HUES64 (cell line): ENCODE measurements around the gene NPHP3. TPM values are rescaled to one million over a fixed set of nuclear protein-coding genes. Genes with fewer than 3 reads are reported as not detected.
"Not testable (repeated sequence)": the region's sequence is repeated elsewhere in the genome, so short reads cannot be mapped to it uniquely, and the experiment has no call there.

ENCODE experiments used
- H3K27ac ChIP-seq: 2 replicates; pipeline ENCODE4 v1.7.0; 2013; ENCODE audit warnings: low read depth, low read length, inconsistent platforms
- H3K27me3 ChIP-seq: 2 replicates; pipeline ENCODE4 v1.6.1; 2013; ENCODE audit warnings: mild to moderate bottlenecking, low read length; ENCODE audit not compliant: insufficient read depth
- H3K36me3 ChIP-seq: 2 replicates; pipeline ENCODE4 v1.6.1; 2013; ENCODE audit warnings: mild to moderate bottlenecking, low read length; ENCODE audit not compliant: insufficient read depth
- H3K4me1 ChIP-seq: 2 replicates; pipeline ENCODE4 v1.6.1; 2013; ENCODE audit warnings: mild to moderate bottlenecking, low read length, moderate library complexity; ENCODE audit not compliant: insufficient read depth
- H3K4me3 ChIP-seq: 2 replicates; pipeline ENCODE4 v1.5.1; 2013; ENCODE audit warnings: mild to moderate bottlenecking, low read length, moderate library complexity
- H3K9ac ChIP-seq: 2 replicates; pipeline ENCODE4 v1.6.1; 2013; ENCODE audit warnings: mild to moderate bottlenecking, low read depth, low read length
- H3K9me3 ChIP-seq: 2 replicates; pipeline ENCODE4 v1.6.1; 2013; ENCODE audit warnings: low read depth, low read length; ENCODE audit not compliant: insufficient read depth
- WGBS: fragments of 150-250, 120-280 bp; methylation state at CpG from one replicate; pipeline ENCODE4 v1.1.7; 2013; ENCODE audit warnings: missing lambda C conversion rate; 5-methylcytosine and 5-hydroxymethylcytosine counted together
- polyA plus RNA-seq, 2 experiments: library from polyadenylated mRNA; stranded (reverse); fragments of 50-300 nt; gene quantifications; one replicate each; pipeline ENCODE4 v1.2.3, GENCODE V29; 2013

Gene NPHP3, protein sequence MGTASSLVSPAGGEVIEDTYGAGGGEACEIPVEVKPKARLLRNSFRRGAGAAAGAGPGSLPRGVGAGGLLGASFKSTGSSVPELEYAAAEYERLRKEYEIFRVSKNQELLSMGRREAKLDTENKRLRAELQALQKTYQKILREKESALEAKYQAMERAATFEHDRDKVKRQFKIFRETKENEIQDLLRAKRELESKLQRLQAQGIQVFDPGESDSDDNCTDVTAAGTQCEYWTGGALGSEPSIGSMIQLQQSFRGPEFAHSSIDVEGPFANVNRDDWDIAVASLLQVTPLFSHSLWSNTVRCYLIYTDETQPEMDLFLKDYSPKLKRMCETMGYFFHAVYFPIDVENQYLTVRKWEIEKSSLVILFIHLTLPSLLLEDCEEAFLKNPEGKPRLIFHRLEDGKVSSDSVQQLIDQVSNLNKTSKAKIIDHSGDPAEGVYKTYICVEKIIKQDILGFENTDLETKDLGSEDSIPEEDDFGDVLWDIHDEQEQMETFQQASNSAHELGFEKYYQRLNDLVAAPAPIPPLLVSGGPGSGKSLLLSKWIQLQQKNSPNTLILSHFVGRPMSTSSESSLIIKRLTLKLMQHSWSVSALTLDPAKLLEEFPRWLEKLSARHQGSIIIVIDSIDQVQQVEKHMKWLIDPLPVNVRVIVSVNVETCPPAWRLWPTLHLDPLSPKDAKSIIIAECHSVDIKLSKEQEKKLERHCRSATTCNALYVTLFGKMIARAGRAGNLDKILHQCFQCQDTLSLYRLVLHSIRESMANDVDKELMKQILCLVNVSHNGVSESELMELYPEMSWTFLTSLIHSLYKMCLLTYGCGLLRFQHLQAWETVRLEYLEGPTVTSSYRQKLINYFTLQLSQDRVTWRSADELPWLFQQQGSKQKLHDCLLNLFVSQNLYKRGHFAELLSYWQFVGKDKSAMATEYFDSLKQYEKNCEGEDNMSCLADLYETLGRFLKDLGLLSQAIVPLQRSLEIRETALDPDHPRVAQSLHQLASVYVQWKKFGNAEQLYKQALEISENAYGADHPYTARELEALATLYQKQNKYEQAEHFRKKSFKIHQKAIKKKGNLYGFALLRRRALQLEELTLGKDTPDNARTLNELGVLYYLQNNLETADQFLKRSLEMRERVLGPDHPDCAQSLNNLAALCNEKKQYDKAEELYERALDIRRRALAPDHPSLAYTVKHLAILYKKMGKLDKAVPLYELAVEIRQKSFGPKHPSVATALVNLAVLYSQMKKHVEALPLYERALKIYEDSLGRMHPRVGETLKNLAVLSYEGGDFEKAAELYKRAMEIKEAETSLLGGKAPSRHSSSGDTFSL (N-terminal part only)
- 11.5 TPM for polyA plus RNA-seq (2013, experiment 1 of 2)
- 12.6 TPM for polyA plus RNA-seq (2013, experiment 2 of 2)

DNA sequence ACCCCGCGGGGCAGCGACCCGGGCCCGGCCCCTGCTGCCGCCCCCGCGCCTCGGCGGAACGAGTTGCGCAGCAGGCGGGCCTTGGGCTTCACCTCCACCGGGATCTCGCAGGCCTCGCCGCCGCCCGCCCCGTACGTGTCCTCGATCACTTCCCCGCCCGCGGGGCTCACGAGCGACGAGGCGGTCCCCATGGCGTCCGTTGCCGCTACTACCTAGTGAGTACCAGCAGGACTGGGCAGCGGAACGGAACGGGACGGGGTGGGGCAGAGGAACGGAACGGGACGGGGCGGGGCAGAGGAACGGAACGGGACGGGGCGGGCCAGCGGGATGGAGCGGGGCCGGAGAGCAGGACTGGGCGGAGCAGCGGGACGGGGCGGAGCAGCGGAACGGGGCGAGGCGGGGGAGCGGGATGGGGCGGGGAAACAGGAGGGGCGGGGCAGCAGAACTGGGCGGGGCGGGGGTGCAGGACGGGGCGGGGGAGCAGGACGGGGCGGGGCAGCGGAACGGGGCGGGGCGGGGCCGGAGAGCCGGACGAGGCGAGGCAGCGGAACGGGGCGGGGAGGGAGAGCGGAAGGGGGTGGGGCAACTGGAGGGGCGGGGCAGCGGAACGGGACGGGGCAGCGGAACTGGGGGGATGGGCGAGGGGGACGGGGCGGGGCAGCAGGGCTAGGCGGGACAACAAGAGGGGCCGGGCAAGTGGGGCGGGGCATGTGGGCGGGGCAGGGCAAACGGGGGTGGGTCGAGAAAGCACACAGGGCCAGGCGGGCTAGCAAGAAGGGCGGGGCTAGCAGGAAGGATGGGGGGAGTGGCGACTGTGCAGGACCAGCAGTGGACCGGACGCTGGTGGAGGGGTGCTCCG, at the start of gene NPHP3:
Gene NPHP3, minus strand, starts transcription at position 245 of the 859 bp plus-strand sequence. Its CDS starts 54 bp downstream, at position 191.
- WGBS, result under 1% methylated on average over 80 of the region's 96 CpGs
- peak within 1 kb of the TSS; percentile 85; the same call in 1 of the 2 replicates for H3K27ac ChIP-seq
- peak within 1 kb of the TSS; percentile 99 for H3K4me3 ChIP-seq
- H3K36me3 ChIP-seq, result peaks cover 18% of the 10 kb centered on the region
- no peaks in the 10 kb centered on the region for H3K27me3 ChIP-seq
- no peaks in the 10 kb centered on the region for H3K9me3 ChIP-seq
- H3K4me1 ChIP-seq, result peaks cover 5% of the 10 kb centered on the region; the same call in 1 of the 2 replicates
- H3K9ac ChIP-seq, result peak within 1 kb of the TSS; percentile 83

DNA sequence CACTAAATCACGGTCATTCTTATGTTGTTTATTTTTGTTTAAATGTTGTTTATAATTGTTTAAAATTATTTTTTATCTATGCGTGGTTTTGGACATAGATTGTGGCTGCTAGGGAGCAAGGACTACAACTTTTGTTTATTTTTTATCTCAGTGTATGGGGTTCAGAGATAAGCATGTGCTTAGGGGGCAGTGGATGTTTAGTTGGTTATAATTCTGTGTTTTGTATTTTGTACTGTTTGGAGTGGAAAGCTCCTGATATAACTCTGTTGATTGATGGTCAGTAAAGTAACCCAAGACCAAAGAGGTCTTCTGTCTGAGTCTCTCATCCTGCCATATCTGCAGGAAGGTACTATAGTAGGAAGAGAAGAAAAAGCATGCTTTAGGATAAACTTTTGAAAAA, 36.5 kb upstream of the NPHP3 start:
- H3K4me3 ChIP-seq, result no peak overlapping the region
- WGBS, result 100% methylated on average over 1 of the region's 2 CpGs
- no peak overlapping the region for H3K27ac ChIP-seq
- H3K9ac ChIP-seq, result no peak overlapping the region
- no peaks in the 10 kb centered on the region for H3K27me3 ChIP-seq
- H3K36me3 ChIP-seq, result no peaks in the 10 kb centered on the region
- no peaks in the 10 kb centered on the region for H3K9me3 ChIP-seq
- H3K4me1 ChIP-seq, result no peaks in the 10 kb centered on the region

DNA sequence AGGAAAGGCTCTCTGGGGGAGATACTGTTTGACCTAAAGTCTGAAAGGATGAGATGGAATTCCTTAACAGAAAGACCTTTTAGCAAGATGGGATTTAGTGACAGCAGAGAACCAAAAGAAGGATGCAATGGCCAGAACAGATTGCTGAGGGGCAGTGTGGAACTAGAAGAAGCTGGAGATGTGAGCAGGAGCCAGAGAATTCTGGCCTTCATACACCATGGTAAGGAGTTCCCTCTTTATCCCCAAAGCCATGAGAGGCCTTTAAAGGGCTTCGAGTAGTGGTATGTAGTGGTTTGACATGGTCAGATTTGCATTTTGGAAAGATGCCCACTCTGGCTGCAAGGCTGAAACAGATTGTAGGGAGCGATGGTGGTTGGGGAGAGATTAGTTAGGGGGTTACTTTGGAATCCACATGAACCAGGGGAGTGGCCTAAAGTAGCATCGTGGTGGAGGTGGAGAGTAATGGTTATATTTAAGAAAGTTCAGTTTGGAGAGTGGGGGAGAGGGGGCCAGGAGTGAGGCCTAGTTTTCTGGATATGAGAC, 34.0 kb upstream of the NPHP3 start:
- Histone ChIP-seq H3K4me3 (no peak overlapping the region), H3K27ac (no peak overlapping the region), H3K9ac (no peak overlapping the region), H3K36me3 (no peaks in the 10 kb centered on the region), H3K27me3 (no peaks in the 10 kb centered on the region), H3K4me1 (no peaks in the 10 kb centered on the region), H3K9me3 (no peaks in the 10 kb centered on the region)
- 87% methylated on average over 3 of the region's 3 CpGs for WGBS

DNA sequence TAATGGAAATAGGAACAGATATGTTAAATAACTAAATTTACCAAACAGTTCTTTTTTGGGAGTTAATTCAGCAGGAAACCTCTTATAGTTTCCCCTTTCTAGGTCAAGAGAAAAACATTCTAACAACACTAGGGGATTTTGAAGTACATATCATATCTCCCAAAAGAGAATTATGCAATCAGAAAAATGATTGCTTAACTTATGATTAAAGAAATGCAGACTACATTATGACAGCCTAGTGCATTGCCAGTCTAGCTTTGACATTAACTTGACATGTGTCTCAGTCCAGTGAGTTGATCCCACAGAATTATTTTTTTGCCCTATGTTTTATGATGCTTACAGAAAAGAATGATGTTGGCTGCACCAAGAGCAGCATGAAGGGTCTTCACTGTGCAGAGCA, 31.7 kb upstream of the NPHP3 start:
- Histone ChIP-seq H3K4me1 (no peaks in the 10 kb centered on the region), H3K4me3 (no peak overlapping the region), H3K27me3 (no peaks in the 10 kb centered on the region), H3K9me3 (no peaks in the 10 kb centered on the region), H3K27ac (no peak overlapping the region), H3K36me3 (no peaks in the 10 kb centered on the region), H3K9ac (no peak overlapping the region)

DNA sequence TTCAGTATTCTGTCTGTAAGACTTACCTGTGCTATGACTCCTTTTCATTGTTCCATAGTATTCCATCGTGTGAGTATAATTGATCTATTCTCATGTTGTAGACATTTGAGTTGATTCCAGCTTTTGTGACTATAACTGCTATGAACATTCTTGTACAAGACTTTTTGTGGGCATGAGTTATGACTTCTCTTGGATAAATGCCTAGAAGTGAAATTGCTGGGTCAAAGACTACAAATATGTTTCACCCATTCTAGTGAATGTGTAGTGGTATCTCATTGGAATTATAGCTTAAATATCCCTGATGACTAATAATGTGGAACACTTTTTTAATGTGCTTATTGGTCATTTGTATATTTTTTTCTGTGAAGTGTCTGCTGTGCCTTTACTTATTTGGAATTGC, 27.6 kb upstream of the NPHP3 start:
- no peaks in the 10 kb centered on the region for H3K4me1 ChIP-seq
- H3K27me3 ChIP-seq, result no peaks in the 10 kb centered on the region
- no peak overlapping the region for H3K9ac ChIP-seq
- H3K36me3 ChIP-seq, result no peaks in the 10 kb centered on the region
- H3K9me3 ChIP-seq, result no peaks in the 10 kb centered on the region
- no peak overlapping the region for H3K27ac ChIP-seq
- 100% methylated on average over 1 of the region's 1 CpG for WGBS
- no peak overlapping the region for H3K4me3 ChIP-seq

DNA sequence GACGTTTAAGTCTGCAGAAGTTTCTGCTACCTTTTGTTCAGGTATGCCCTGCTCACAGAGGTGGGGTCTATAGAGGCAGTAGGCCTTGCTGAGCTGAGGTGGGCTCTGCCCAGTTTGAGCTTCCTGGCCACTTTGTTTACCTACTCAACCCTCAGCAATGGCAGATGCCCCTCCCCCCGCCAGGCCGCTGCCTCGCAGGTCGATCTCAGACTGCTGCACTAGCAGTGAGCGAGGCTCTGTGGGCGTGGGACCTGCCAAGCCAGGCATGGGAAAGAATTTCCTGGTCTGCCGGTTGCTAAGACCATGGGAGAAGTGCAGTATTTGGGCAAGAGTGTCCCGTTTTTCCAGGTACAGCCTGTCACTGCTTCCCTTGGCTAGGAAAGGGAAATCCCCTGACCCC, 24.5 kb upstream of the NPHP3 start:
- H3K4me3 ChIP-seq, H3K27me3 ChIP-seq, H3K27ac ChIP-seq, H3K36me3 ChIP-seq, H3K4me1 ChIP-seq, H3K9ac ChIP-seq, H3K9me3 ChIP-seq: not testable (repeated sequence)
- WGBS, result 74% methylated on average over 9 of the region's 9 CpGs

DNA sequence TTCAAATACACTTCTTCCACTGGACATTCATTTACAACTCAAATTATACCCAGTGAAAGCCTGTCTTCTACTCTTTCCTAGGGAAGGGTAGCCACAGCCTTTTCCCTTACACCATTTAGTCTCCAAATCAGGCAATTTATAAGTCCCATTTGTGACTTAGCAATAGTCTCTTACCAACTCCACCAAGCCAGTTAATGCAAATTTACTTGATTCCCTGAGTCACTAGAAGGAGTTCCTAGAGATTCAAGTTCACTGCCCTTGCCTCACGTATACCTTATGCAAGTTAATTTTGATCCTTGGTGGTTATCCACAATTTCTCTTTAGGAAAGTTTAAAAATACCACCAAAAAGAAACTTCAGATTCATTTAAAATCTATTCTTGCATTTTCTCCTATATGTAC, 16.1 kb upstream of the NPHP3 start:
- no peak overlapping the region for H3K9ac ChIP-seq
- H3K36me3 ChIP-seq, result no peaks in the 10 kb centered on the region
- no peak overlapping the region for H3K4me3 ChIP-seq
- no peaks in the 10 kb centered on the region for H3K27me3 ChIP-seq
- no peaks in the 10 kb centered on the region for H3K9me3 ChIP-seq
- 86% methylated on average over 1 of the region's 1 CpG for WGBS
- no peaks in the 10 kb centered on the region for H3K4me1 ChIP-seq
- no peak overlapping the region for H3K27ac ChIP-seq

DNA sequence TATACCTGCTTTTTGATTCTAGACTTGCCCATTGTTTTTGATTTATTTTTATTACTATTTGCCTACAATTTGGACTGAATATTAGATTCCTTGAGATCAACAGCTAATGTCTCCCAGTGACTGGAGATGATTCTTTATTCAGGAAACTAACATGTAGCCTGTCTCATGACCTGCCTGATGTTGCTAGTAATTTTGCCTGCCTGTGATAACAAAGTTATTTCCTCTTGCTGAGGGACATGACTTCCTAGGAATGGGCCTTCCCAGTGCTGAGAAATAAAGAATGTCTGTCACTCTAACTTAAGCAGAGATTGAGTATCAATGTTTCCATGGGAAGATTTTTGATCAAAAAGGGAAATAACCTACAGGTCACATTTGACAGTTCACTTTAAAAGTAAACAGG, 13.4 kb upstream of the NPHP3 start:
- H3K27me3 ChIP-seq, result no peaks in the 10 kb centered on the region
- H3K9me3 ChIP-seq, result no peaks in the 10 kb centered on the region
- no peak overlapping the region for H3K27ac ChIP-seq
- no peaks in the 10 kb centered on the region for H3K36me3 ChIP-seq
- no peak overlapping the region for H3K9ac ChIP-seq
- no peaks in the 10 kb centered on the region for H3K4me1 ChIP-seq
- H3K4me3 ChIP-seq, result no peak overlapping the region

DNA sequence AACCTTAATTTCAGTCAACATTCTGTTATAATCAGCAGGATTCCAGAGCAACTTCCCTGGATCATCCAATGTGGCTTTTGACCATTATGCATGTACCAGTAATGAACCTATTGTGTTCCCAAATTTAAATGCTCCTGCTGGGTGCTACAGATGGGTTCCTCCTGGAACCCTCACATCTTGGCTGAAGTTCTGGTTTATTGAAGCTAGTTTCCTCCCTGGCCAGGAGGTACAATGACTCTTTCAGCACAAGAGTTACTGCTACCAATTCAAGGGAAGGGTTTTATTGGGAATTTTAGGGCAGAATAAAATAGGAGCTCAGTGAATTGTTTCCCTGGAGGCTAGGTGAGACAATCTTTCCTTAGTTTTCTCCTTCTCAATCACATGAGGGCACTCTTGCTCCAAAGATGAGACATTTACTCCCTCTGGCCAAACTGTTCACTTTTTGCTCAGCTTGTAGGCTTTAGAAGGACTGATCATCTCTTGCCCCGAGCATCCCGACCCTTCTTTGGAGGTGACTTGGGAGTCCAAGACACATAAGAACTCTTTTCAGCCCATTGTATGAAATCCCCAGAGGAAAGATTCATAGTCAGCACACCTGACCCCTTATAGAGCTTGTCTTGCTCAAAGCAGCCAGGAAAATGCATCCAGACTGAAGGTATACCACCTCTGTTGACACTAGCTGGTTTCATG, 8.8 kb upstream of the NPHP3 start:
- WGBS, result 38% methylated on average over 2 of the region's 2 CpGs
- no peak overlapping the region for H3K27ac ChIP-seq
- H3K9ac ChIP-seq, result no peak overlapping the region
- no peaks in the 10 kb centered on the region for H3K36me3 ChIP-seq
- no peak overlapping the region for H3K4me3 ChIP-seq
- no peaks in the 10 kb centered on the region for H3K9me3 ChIP-seq
- H3K27me3 ChIP-seq, result no peaks in the 10 kb centered on the region
- H3K4me1 ChIP-seq, result no peaks in the 10 kb centered on the region
